HepG2 (cell line): ENCODE data around the gene KCNK10. TPM values are rescaled to one million over a fixed set of nuclear protein-coding genes. Genes with fewer than 3 reads are reported as not detected.

Experiments used
- ATAC-seq: fragments of 200-7000 bp; cut with Tn5 transposase; 3 replicates; pipeline ENCODE4 v1.9.1; 2020; ENCODE audit warnings: mild to moderate bottlenecking, moderate library complexity
- BruUV-seq: library from RNA; stranded (reverse); fragments of 400-500 nt; replicated peaks from 2 replicates; lab custom pipeline; 2021; lab: Mats Ljungman, UMichigan
- CTCF ChIA-PET: fragments of 300-600 bp; formaldehyde crosslinking; extraction: SDS; loops from one replicate; lab custom pipeline; 2021; ENCODE audit warnings: low total read pairs, inconsistent platforms, low intra/inter-chr PET ratio; lab: Yijun Ruan, JAX
- POLR2A ChIA-PET: fragments of 350-600 bp; sonication (Branson Sonifier 250); formaldehyde crosslinking; loops from one replicate; lab custom pipeline; 2020; ENCODE audit warnings: antibody characterized with exemption, inconsistent platforms; lab: Yijun Ruan, JAX
- DNase-seq: peaks from one replicate; pipeline ENCODE4 v3.0.0-alpha.2; 2015; ENCODE audit warnings: low spot score
- FAIRE-seq: peaks from 3 replicates; lab custom pipeline; 2011; peaks lifted over from hg19 to GRCh38; lab: Jason Lieb, UNC
- H2AFZ ChIP-seq: one replicate; pipeline ENCODE4 v1.6.1; 2011; ENCODE audit warnings: low read length, inconsistent platforms
- H3K27ac ChIP-seq: fragments of 300-600 bp; 3 replicates; pipeline ENCODE4 v1.8.0; 2011; ENCODE audit warnings: mixed run types, mild to moderate bottlenecking, mixed read lengths, low read length, inconsistent platforms; ENCODE audit not compliant: insufficient read depth; ENCODE audit errors: extremely low read length
- H3K27me3 ChIP-seq, 2 experiments: fragments of 200-600 bp in 1 of 2; 2 replicates in 1 of 2; 3 replicates in 1 of 2; pipeline versions ENCODE4 v1.6.0 to v1.8.0; 2011; ENCODE audit warnings: low read length in 2 of 2, mild to moderate bottlenecking in 2 of 2, moderate library complexity in 2 of 2, inconsistent platforms in 1 of 2; ENCODE audit not compliant: insufficient read depth in 2 of 2, control insufficient read depth in 1 of 2
- H3K36me3 ChIP-seq, 2 experiments: fragments of 200-600 bp in 1 of 2; replicated peaks in 1 of 2; 2 replicates in 1 of 2; 3 replicates in 1 of 2; pipeline versions ENCODE4 v1.5.1 to v1.8.0; 2011; ENCODE audit warnings: low read length in 2 of 2, inconsistent platforms in 1 of 2; ENCODE audit not compliant: insufficient read depth in 2 of 2, control insufficient read depth in 1 of 2
- H3K4me1 ChIP-seq: 2 replicates; pipeline ENCODE4 v1.5.1; 2012; ENCODE audit warnings: low read length, inconsistent platforms; ENCODE audit not compliant: insufficient read depth
- H3K4me2 ChIP-seq: 2 replicates; pipeline ENCODE4 v1.6.0; 2011; ENCODE audit warnings: low read depth, low read length, inconsistent platforms
- H3K4me3 ChIP-seq, 3 experiments: fragments of 200-600 bp in 1 of 3; sonication (generic), shearing (Covaris generic) in 1 of 3; replicated peaks in 1 of 3; 2 replicates each; pipeline ENCODE4 v1.5.1; 2011 to 2016; ENCODE audit warnings: low read length in 3 of 3, inconsistent platforms in 2 of 3, low read depth in 2 of 3, mild to moderate bottlenecking in 2 of 3, control low read depth in 1 of 3, mixed read lengths in 1 of 3; ENCODE audit not compliant: insufficient read depth in 1 of 3
- H3K79me2 ChIP-seq: one replicate; pipeline ENCODE4 v1.6.1; 2011; ENCODE audit warnings: low read length, inconsistent platforms; ENCODE audit not compliant: insufficient read depth
- H3K9ac ChIP-seq: 2 replicates; pipeline ENCODE4 v1.6.0; 2011; ENCODE audit warnings: mild to moderate bottlenecking, low read depth, low read length, inconsistent platforms; ENCODE audit not compliant: insufficient read depth
- H3K9me3 ChIP-seq: 2 replicates; pipeline ENCODE4 v1.5.1; 2012; ENCODE audit warnings: mild to moderate bottlenecking, low read length
- H4K20me1 ChIP-seq: 2 replicates; pipeline ENCODE4 v1.6.0; 2011; ENCODE audit warnings: inconsistent platforms, mild to moderate bottlenecking, low read length, moderate library complexity; ENCODE audit not compliant: insufficient read depth
- ATF1 ChIP-seq: IDR thresholded peaks from 2 replicates; pipeline ENCODE4 v1.6.1; 2016; ENCODE audit warnings: mild to moderate bottlenecking, control low read depth
- CENPX ChIP-seq: sonication (generic); formaldehyde crosslinking; IDR thresholded peaks from 2 replicates; pipeline ENCODE4 v1.9.0; 2021; ENCODE audit warnings: mild to moderate bottlenecking, missing genetic modification reagents, moderate library complexity
- CREB3 ChIP-seq: sonication (generic); formaldehyde crosslinking; IDR thresholded peaks from 2 replicates; pipeline ENCODE4 v1.5.0; 2020; ENCODE audit warnings: missing genetic modification reagents
- CSRNP2 ChIP-seq: sonication (generic); formaldehyde crosslinking; conservative IDR thresholded peaks from 2 replicates; pipeline ENCODE4 v1.8.0; 2022; ENCODE audit warnings: low read depth, missing genetic modification reagents
- HNRNPH1 ChIP-seq: fragments of 200-400 bp; formaldehyde crosslinking; optimal IDR thresholded peaks from 2 replicates; pipeline ENCODE3; 2017; ENCODE audit warnings: mild to moderate bottlenecking, low read depth, low read length
- KDM4B ChIP-seq: sonication (generic); formaldehyde crosslinking; IDR thresholded peaks from 2 replicates; pipeline ENCODE4 v1.4.0; 2020; ENCODE audit warnings: missing genetic modification reagents
- MXD4 ChIP-seq: IDR thresholded peaks from 2 replicates; pipeline ENCODE4 v1.6.1; 2016; ENCODE audit warnings: mild to moderate bottlenecking, missing biosample characterization, missing genetic modification reagents
- PHF21A ChIP-seq: sonication (generic); formaldehyde crosslinking; IDR thresholded peaks from 2 replicates; pipeline ENCODE4 v1.5.0; 2020; ENCODE audit warnings: mild to moderate bottlenecking, missing genetic modification reagents
- SALL2 ChIP-seq: sonication (generic); formaldehyde crosslinking; IDR thresholded peaks from 2 replicates; pipeline ENCODE4 v1.8.1; 2023; ENCODE audit warnings: mild to moderate bottlenecking, missing genetic modification reagents, inconsistent platforms
- ZGPAT ChIP-seq: IDR thresholded peaks from 2 replicates; pipeline ENCODE4 v1.6.1; 2016; ENCODE audit warnings: mild to moderate bottlenecking
- ZIK1 ChIP-seq: sonication (generic); formaldehyde crosslinking; IDR thresholded peaks from 2 replicates; pipeline ENCODE4 v1.5.0; 2020; ENCODE audit warnings: mild to moderate bottlenecking, low read depth, missing genetic modification reagents, borderline replicate concordance
- ZMYM3 ChIP-seq: sonication (generic); formaldehyde crosslinking; IDR thresholded peaks from 2 replicates; pipeline ENCODE4 v1.5.1; 2020; ENCODE audit warnings: mild to moderate bottlenecking, missing genetic modification reagents
- ZNF614 ChIP-seq: IDR thresholded peaks from 2 replicates; pipeline ENCODE4 v1.6.1; 2018; ENCODE audit warnings: missing biosample characterization, missing genetic modification reagents, inconsistent platforms, borderline replicate concordance
- ZNF839 ChIP-seq: sonication (generic); formaldehyde crosslinking; IDR thresholded peaks from 2 replicates; pipeline ENCODE4 v1.4.0; 2020; ENCODE audit warnings: missing genetic modification reagents, mild to moderate bottlenecking, borderline replicate concordance
- WGBS: methylation state at CpG from one replicate; pipeline ENCODE4 v1.1.6; 2017; ENCODE audit warnings: low lambda C conversion rate; 5-methylcytosine and 5-hydroxymethylcytosine counted together
- in situ Hi-C: cut with HindIII; loops from 2 replicates; pipeline ENCODE4 v1.10.0; 2017; ENCODE audit warnings: low pct_unique_long_range_greater_than_20kb; ENCODE audit not compliant: extremely low pct_ligation_motif_present
- intact Hi-C: fragments of 100-400 bp; cut with micrococcal nuclease; formaldehyde crosslinking; loops from one replicate; pipeline ENCODE4 v1.10.0; 2022; ENCODE audit not compliant: unreplicated experiment
- polyA plus RNA-seq, 8 experiments: library from polyadenylated mRNA; depleted of rRNA in 3 of 8; stranded (reverse) in 7 of 8; unstranded in 1 of 8; fragments of >200 nt; fragmentation: Illumina TruSeq in 4 of 8; extraction: Trizol in 4 of 8; gene quantifications; 2 replicates each; pipeline versions ENCODE4 v1.2.1 to v1.2.3, GENCODE V29; 2011 to 2016; ENCODE audit warnings: low read depth in 4 of 8, missing spikeins in 1 of 8, mixed read lengths in 1 of 8; ENCODE audit not compliant: insufficient read depth in 1 of 8
- total RNA-seq, 5 experiments: library from RNA; depleted of rRNA; stranded (reverse); fragments of >200 nt; fragmentation: Illumina TruSeq; extraction: Trizol; gene quantifications; 2 replicates each; pipeline ENCODE4 v1.2.3, GENCODE V29; 2016; ENCODE audit warnings: low read depth in 1 of 5
- TF ChIP-seq, protein P1 (sequence below): sonication (generic); formaldehyde crosslinking; IDR thresholded peaks from 2 replicates; pipeline ENCODE4 v1.5.0; 2020; ENCODE audit warnings: mild to moderate bottlenecking, missing genetic modification reagents

KCNK10 gene
- total and polyA plus RNA-seq, 2 of the 13 experiments (the other 11 are each of a cell fraction or from before 2014, with no cell fraction given), result not detected

- POLR2A ChIA-PET, result no interaction called here
- TF ChIP-seq ATF1 (CRISPR knock-in tag) (no peak), HNRNPH1 (no peak), ZNF839 (CRISPR knock-in tag) (no peak), CENPX (CRISPR knock-in tag) (no peak), KDM4B (CRISPR knock-in tag) (no peak), ZMYM3 (no peak), MXD4 (CRISPR knock-in tag) (no peak), ZIK1 (CRISPR knock-in tag) (no peak), ZNF614 (CRISPR knock-in tag) (no peak), PHF21A (no peak), CSRNP2 (CRISPR knock-in tag) (no peak), CREB3 (CRISPR knock-in tag) (no peak), ZGPAT (CRISPR knock-in tag) (no peak), SALL2 (CRISPR knock-in tag) (no peak)
- TF ChIP-seq, protein P1, sequence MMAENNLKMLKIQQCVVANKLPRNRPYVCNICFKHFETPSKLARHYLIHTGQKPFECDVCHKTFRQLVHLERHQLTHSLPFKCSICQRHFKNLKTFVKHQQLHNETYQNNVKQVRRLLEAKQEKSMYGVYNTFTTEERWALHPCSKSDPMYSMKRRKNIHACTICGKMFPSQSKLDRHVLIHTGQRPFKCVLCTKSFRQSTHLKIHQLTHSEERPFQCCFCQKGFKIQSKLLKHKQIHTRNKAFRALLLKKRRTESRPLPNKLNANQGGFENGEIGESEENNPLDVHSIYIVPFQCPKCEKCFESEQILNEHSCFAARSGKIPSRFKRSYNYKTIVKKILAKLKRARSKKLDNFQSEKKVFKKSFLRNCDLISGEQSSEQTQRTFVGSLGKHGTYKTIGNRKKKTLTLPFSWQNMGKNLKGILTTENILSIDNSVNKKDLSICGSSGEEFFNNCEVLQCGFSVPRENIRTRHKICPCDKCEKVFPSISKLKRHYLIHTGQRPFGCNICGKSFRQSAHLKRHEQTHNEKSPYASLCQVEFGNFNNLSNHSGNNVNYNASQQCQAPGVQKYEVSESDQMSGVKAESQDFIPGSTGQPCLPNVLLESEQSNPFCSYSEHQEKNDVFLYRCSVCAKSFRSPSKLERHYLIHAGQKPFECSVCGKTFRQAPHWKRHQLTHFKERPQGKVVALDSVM (CRISPR knock-in tag), result no peak
Measured at GRCh38 chr14:88247228-88247627, 75.8 kb downstream of the KCNK10 start.

More at GRCh38 chr14:88247228-88247627, 75.8 kb downstream of the KCNK10 start:
- FAIRE-seq (no peak), DNase-seq (no peak), ATAC-seq (no peak)
- no TSS peak for BruUV-seq
- Histone ChIP-seq H3K79me2 (no peaks in the 10 kb centered on the region), H3K4me2 (no peak overlapping the region), H3K4me3 (no peak overlapping the region), H3K9me3 (no peaks in the 10 kb centered on the region), H2AFZ (no peak overlapping the region), H4K20me1 (no peaks in the 10 kb centered on the region), H3K4me1 (peaks cover 6% of the 10 kb centered on the region; the same call in 1 of the 2 replicates), H3K9ac (no peak overlapping the region), H3K36me3 (no peaks in the 10 kb centered on the region), H3K27me3 (peaks cover 0 to 19% of the 10 kb centered on the region in 2 experiments; a peak in 2 of 5 replicates), H3K27ac (no peak overlapping the region)
- in situ Hi-C loops (no loop called here), intact Hi-C loops (no loop called here)
- CTCF ChIA-PET, result no interaction called here
- 0% methylated on average over 4 of the region's 4 CpGs for WGBS
